HG03460 (cell line): ENCODE results near the gene ESYT3.
"Not testable (repeated sequence)": the region's sequence is repeated elsewhere in the genome, so short reads cannot be mapped to it uniquely, and the experiment has no call there.

ENCODE experiments used
- ATAC-seq: cut with Tn5 transposase; IDR thresholded peaks from one replicate; pipeline ENCODE4 v1.9.1; 2021; ENCODE audit not compliant: unreplicated experiment

ESYT3 gene

GRCh38 chr3:138442433-138442832 is 8.0 kb downstream of the ESYT3 start:
- no peak for ATAC-seq

GRCh38 chr3:138443091-138443490 is 8.7 kb downstream of the ESYT3 start:
- no peak for ATAC-seq

- ATAC-seq: no peak
These were observed 9.4 kb downstream of the ESYT3 start for GRCh38 chr3:138443521-138444503.

- no peak for ATAC-seq
These were observed 10.8 kb downstream of the ESYT3 start for GRCh38 chr3:138445236-138445635.

- ATAC-seq: no peak
These were observed 11.2 kb downstream of the ESYT3 start for GRCh38 chr3:138445654-138446053.

GRCh38 chr3:138448631-138449030 is 14.2 kb downstream of the ESYT3 start:
- ATAC-seq: no peak

- no peak for ATAC-seq
These were observed 15.1 kb downstream of the ESYT3 start for GRCh38 chr3:138449490-138449889.

- no peak for ATAC-seq
These were observed 15.8 kb downstream of the ESYT3 start for GRCh38 chr3:138450181-138450580.

GRCh38 chr3:138450704-138451424 is 16.4 kb downstream of the ESYT3 start:
- ATAC-seq: no peak

GRCh38 chr3:138451595-138452162 is 17.3 kb downstream of the ESYT3 start:
- ATAC-seq: no peak

- ATAC-seq: no peak
These were observed 18.0 kb downstream of the ESYT3 start for GRCh38 chr3:138452436-138452835.

GRCh38 chr3:138453940-138454339 is 19.5 kb downstream of the ESYT3 start:
- ATAC-seq: not testable (repeated sequence)

GRCh38 chr3:138455801-138456716 is 21.6 kb downstream of the ESYT3 start:
- no peak for ATAC-seq

GRCh38 chr3:138456961-138457862 is 22.8 kb downstream of the ESYT3 start:
- no peak for ATAC-seq

- ATAC-seq: no peak
These were observed 23.7 kb downstream of the ESYT3 start for GRCh38 chr3:138457863-138458735.

- no peak for ATAC-seq
These were observed 24.5 kb downstream of the ESYT3 start for GRCh38 chr3:138458774-138459499.

- ATAC-seq: no peak
These were observed 25.5 kb downstream of the ESYT3 start for GRCh38 chr3:138459619-138460535.
